ENCODE measurements around the gene CRMP1. TPM values are rescaled to one million over a fixed set of nuclear protein-coding genes. Genes with fewer than 3 reads are reported as not detected.

The CRMP1 gene
- total and polyA plus RNA-seq, 2 of the 8 experiments (the other 6 are each of a cell fraction or from before 2014, with no cell fraction given) = 120 to 131 TPM

- no peak for TF ChIP-seq CHD7 (IDR thresholded peaks at IDR 0.05; ENCODE audit: insufficient replicate concordance, low read length)
- no peak for TF ChIP-seq SIRT6 (IDR thresholded peaks at IDR 0.05; ENCODE audit: low read length)
- TF ChIP-seq TBP (IDR thresholded peaks at IDR 0.05; ENCODE audit: low read depth, low read length) = no peak
- no peak for TF ChIP-seq PHF8 (conservative IDR thresholded peaks at IDR 0.05; ENCODE audit: low read depth, low read length)
- TF ChIP-seq YY1 (IDR thresholded peaks at IDR 0.05; ENCODE audit: low read depth, low read length) = no peak
- no peak for TF ChIP-seq RBBP5 (IDR thresholded peaks at IDR 0.05; ENCODE audit: borderline replicate concordance, low read depth, low read length)
- no peak for TF ChIP-seq GTF2F1 (IDR thresholded peaks at IDR 0.05; ENCODE audit: borderline replicate concordance, low read depth, low read length)
- TF ChIP-seq SIX5 (IDR thresholded peaks at IDR 0.05; ENCODE audit: low read depth, low read length) = no peak
- no peak for TF ChIP-seq RAD21 (IDR thresholded peaks at IDR 0.05 in 1 of 2, conservative IDR thresholded peaks at IDR 0.05 in 1 of 2; ENCODE audit: low read depth in 2 of 2, low read length in 2 of 2)
- no peak for TF ChIP-seq JUN (IDR thresholded peaks at IDR 0.05; ENCODE audit: low read depth, low read length)
- no peak for TF ChIP-seq CHD1 (IDR thresholded peaks at IDR 0.05; ENCODE audit: low read depth, low read length)
- TF ChIP-seq SP2 (IDR thresholded peaks at IDR 0.05; ENCODE audit: low read length) = no peak
- TF ChIP-seq RFX5 (IDR thresholded peaks at IDR 0.05; ENCODE audit: borderline replicate concordance, low read depth, low read length) = no peak
Measured at GRCh38 chr4:5810151-5810550, 82.7 kb downstream of the CRMP1 start (continued).

Measured in H1 (cell line).